Astrocyte of the spinal cord (primary cell): ENCODE data around the gene CASQ2.

ENCODE experiments used
- DNase-seq: peaks from one replicate; pipeline ENCODE4 v3.0.0; 2011; ENCODE audit warnings: low read depth, low spot score
- H3K4me3 ChIP-seq: 2 replicates; pipeline ENCODE4 v1.5.1; 2011; ENCODE audit warnings: low read depth, mild to moderate bottlenecking, low read length, moderate library complexity
- in situ Hi-C: cut with HindIII; loops from 2 replicates; pipeline ENCODE4 v1.10.0; 2017; ENCODE audit warnings: low sequenced_read_pairs
- TF ChIP-seq, protein P1 (sequence below): IDR thresholded peaks from 2 replicates; pipeline ENCODE4 v1.5.1; 2012; ENCODE audit warnings: low read depth, mild to moderate bottlenecking, low read length, inconsistent platforms

The CASQ2 gene

DNA sequence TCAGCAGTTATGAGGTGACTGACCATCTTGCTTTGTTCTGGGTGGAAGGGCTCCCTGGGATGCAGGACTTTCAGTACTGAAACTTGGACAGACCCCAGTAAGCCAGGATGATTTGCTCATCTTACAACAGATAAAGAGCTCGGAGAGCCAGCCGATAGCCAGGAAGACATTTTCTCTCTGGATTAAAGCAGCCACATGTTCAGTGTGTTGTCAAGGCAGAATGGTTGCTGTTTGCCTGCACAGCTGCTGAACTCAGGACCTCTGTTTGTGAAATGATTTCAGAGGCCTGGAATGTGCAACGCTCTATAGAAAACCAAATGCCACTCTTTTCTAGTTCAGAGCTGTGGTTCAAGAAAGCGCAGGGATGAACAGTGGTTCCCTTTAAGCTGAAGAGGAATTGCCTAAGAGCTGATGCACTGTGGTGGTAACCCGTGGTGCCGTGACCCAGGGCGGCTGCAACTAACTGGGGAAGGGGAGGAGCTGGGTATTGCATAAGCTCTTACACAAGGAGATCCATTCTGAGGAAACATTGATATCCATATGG, 40.7 kb downstream of the CASQ2 start:
- TF ChIP-seq, protein P1, sequence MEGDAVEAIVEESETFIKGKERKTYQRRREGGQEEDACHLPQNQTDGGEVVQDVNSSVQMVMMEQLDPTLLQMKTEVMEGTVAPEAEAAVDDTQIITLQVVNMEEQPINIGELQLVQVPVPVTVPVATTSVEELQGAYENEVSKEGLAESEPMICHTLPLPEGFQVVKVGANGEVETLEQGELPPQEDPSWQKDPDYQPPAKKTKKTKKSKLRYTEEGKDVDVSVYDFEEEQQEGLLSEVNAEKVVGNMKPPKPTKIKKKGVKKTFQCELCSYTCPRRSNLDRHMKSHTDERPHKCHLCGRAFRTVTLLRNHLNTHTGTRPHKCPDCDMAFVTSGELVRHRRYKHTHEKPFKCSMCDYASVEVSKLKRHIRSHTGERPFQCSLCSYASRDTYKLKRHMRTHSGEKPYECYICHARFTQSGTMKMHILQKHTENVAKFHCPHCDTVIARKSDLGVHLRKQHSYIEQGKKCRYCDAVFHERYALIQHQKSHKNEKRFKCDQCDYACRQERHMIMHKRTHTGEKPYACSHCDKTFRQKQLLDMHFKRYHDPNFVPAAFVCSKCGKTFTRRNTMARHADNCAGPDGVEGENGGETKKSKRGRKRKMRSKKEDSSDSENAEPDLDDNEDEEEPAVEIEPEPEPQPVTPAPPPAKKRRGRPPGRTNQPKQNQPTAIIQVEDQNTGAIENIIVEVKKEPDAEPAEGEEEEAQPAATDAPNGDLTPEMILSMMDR: no peak

DNA sequence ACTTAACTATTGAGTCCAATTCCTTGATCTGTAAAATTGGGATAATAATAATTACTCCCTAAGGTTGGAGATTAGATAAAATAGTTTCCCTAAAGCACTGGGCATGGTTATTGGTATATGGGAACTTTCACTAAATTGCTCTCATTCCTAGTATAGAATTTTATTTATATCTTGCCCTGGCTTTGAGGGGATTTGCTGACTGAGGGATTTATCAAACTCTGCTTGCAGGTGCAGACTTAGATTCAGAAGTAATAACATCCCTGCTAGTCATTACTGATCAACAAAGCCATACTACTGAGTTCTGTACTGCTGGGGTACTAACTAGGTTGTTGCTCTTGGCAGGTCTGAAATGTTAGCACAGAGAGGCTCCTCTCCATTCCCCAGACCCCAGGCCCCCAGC, 41.9 kb downstream of the CASQ2 start:
- DNase-seq: no peak
- TF ChIP-seq, protein P1: no peak
- no peak overlapping the region for H3K4me3 ChIP-seq
- in situ Hi-C loops: no loop called here

More for the DNA sequence above, 40.7 kb downstream of the CASQ2 start:
- peak; percentile 90 for DNase-seq
- in situ Hi-C loops: no loop called here
- H3K4me3 ChIP-seq: no peak overlapping the region

DNA sequence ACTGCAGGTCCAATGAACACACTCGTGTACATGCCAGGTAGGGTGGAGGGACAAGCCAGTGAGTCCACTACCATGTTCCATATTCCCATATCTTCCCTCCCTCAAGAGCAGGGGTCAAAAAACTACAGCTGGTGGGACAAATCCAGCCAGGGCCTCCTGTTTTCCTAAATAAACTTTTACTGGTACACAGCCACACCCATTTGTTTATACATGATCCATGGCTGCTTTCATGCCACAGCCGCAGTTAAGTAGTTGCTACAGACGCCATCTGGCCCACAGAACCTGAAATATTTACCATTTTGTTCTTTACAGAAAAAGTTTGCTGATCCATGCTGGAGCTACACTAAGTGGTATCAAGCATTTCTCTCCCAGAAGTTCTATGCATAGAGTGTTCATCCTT, 42.4 kb downstream of the CASQ2 start:
- TF ChIP-seq, protein P1: no peak
- in situ Hi-C loops: no loop called here
- no peak overlapping the region for H3K4me3 ChIP-seq
- DNase-seq: no peak

DNA sequence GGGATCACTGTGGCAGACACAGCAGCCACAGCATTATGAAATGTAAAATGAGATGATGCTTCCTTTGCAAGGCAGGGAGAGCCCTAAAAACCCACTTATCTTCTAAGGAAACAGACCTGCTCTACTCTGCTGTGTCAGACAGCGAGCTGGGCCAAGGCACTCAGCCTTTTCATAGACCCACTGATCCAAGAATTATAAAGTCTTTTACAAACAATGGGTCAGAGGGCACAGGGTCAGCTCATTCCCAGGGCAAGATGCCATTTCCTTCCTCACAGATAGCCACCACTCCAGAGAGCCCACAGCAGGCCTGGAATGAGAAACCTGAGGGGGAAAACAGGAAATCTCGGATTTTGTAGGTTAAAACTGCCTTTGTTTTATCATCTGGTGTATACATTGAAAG, 42.9 kb downstream of the CASQ2 start:
- no peak for DNase-seq
- no peak overlapping the region for H3K4me3 ChIP-seq
- TF ChIP-seq, protein P1: no peak
- in situ Hi-C loops: no loop called here

DNA sequence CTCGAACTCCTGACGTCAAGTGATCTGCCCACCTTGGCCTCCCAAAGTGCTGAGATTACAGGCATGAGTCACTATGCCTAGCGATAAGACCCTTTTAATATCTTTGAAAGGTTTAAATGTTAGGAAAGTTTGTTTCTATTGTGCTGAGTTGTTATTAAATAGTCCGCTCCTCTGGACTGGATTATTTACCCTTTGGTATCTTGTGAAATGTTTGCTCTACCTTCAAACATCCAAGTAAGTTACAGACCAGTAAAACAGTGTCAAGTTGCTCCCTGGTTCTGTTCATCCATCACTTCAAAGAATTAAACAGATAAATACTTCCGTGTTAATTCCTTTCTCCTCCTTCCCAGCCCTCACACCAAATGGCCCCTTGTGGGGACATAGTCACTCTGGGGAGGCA, 44.8 kb downstream of the CASQ2 start:
- in situ Hi-C loops: no loop called here
- TF ChIP-seq, protein P1: no peak
- H3K4me3 ChIP-seq: no peak overlapping the region
- no peak for DNase-seq

DNA sequence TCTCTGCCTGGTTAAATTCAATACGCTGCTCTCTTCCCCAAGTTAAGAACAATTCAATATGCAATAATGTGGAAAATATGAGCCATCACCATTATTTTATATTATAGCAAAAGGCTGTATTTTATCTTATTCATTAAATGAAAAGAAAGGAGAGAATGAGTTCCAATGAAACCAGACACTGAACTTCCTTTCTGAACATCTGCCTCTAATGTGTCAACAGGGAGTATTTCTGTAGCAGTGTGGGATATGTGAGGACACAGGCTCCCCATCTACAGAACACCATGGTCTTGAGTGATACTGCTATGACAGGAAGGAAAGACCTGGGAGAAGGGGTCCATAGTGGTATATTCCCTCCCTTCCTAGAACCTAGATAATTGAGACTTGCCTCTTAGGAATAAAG, 46.3 kb downstream of the CASQ2 start:
- DNase-seq: no peak
- TF ChIP-seq, protein P1: no peak
- in situ Hi-C loops: no loop called here
- no peak overlapping the region for H3K4me3 ChIP-seq

DNA sequence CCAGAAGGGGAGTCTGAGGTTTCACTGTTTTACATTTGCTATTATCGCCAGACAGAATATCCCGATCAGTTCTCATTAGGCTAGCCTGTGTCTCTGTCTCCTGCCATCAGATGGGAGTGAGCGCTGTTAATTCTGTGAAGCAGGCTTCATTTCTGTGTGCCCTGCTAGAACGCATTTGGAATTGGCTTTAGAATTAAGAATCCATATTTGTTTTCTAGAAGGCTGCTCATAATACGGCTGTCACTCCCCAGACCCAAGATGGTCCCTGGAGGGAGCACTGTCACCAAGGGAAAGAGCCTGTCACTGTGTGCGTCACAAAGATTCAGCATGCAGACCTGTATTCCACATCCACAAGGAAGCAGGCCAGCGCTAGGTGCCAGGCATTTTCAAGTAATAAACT, 49.2 kb downstream of the CASQ2 start:
- in situ Hi-C loops: no loop called here
- H3K4me3 ChIP-seq: no peak overlapping the region
- TF ChIP-seq, protein P1: no peak
- DNase-seq: no peak
